HEK293 (cell line): ENCODE data around the gene DLGAP4.

ENCODE experiments used
- GFI1B ChIP-seq: fragments of 450-650 bp; formaldehyde crosslinking; IDR thresholded peaks from 2 replicates; pipeline ENCODE4 v1.5.1; 2016; ENCODE audit warnings: missing biosample characterization, missing genetic modification characterization
- ZNF174 ChIP-seq: fragments of 450-650 bp; formaldehyde crosslinking; IDR thresholded peaks from 2 replicates; pipeline ENCODE4 v1.5.0; 2017; ENCODE audit warnings: missing biosample characterization, mild to moderate bottlenecking, missing genetic modification characterization
- ZNF24 ChIP-seq: fragments of 450-650 bp; formaldehyde crosslinking; IDR thresholded peaks from 2 replicates; pipeline ENCODE4 v1.5.1; 2016; ENCODE audit warnings: missing biosample characterization, missing genetic modification characterization
- ZNF362 ChIP-seq: fragments of 450-650 bp; formaldehyde crosslinking; IDR thresholded peaks from 2 replicates; pipeline ENCODE4 v1.5.1; 2016; ENCODE audit warnings: missing biosample characterization, missing genetic modification characterization

- TF ChIP-seq ZNF362 (no peak), GFI1B (tag by site-specific recombination) (no peak), ZNF174 (tag by site-specific recombination) (no peak), ZNF24 (tag by site-specific recombination) (no peak)
These were observed 93.2 kb downstream of the DLGAP4 start for GRCh38 chr20:36399147-36399968.
